PC-3 (cell line): Measurements from ENCODE around the gene EVL.

Experiments used
- EZH2 ChIP-seq: fragments of 300-600 bp; sonication (generic); IDR thresholded peaks from one replicate; pipeline ENCODE4 v1.6.1; 2017; ENCODE audit warnings: antibody characterized with exemption, mild to moderate bottlenecking, low read length; ENCODE audit not compliant: unreplicated experiment
- EZH2phosphoT487 ChIP-seq: fragments of 300-600 bp; sonication (generic); IDR thresholded peaks from 2 replicates; pipeline ENCODE4 v1.6.1; 2018; ENCODE audit warnings: mild to moderate bottlenecking, antibody characterized with exemption, low read length, borderline replicate concordance
- TF ChIP-seq, protein P1 (sequence below): fragments of 300-600 bp; sonication (generic); conservative IDR thresholded peaks from 2 replicates; pipeline ENCODE4 v1.5.1; 2017; ENCODE audit warnings: antibody characterized with exemption, low read depth, mild to moderate bottlenecking, low read length

DNA sequence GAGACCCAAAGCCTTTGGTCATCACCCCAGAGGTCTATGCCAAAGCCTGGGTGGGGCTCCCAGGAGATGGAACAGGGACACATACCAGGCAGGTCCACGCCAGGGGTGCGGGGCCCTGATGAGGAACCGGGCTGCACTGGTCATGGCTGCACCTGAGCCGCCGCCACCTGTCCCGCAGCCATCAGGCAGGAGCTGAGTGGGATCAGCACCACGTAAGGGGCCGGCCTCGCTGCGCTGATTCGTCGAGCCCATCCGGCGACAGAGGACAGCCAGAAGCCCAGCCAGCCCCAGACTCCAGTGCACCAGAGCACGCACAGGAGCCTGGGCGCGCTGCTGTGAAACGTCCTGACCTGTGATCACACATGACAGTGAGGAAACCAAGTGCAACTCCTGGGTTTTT lies 78.3 kb downstream of the EVL start:
- TF ChIP-seq, protein P1, sequence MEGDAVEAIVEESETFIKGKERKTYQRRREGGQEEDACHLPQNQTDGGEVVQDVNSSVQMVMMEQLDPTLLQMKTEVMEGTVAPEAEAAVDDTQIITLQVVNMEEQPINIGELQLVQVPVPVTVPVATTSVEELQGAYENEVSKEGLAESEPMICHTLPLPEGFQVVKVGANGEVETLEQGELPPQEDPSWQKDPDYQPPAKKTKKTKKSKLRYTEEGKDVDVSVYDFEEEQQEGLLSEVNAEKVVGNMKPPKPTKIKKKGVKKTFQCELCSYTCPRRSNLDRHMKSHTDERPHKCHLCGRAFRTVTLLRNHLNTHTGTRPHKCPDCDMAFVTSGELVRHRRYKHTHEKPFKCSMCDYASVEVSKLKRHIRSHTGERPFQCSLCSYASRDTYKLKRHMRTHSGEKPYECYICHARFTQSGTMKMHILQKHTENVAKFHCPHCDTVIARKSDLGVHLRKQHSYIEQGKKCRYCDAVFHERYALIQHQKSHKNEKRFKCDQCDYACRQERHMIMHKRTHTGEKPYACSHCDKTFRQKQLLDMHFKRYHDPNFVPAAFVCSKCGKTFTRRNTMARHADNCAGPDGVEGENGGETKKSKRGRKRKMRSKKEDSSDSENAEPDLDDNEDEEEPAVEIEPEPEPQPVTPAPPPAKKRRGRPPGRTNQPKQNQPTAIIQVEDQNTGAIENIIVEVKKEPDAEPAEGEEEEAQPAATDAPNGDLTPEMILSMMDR, result no peak
- no peak for TF ChIP-seq EZH2
- no peak for TF ChIP-seq EZH2phosphoT487
